Central memory CD8-positive, alpha-beta T cell (primary cell): ENCODE data around the gene ADORA1.

ENCODE experiments used
- ATAC-seq: fragments of 150-1000 bp; cut with Tn5 transposase; replicated peaks from 2 replicates; pipeline ENCODE4 v1.10.0; 2022; ENCODE audit warnings: mild to moderate bottlenecking, moderate FRiP score, moderate number of reproducible peaks; ENCODE audit not compliant: poor library complexity, severe bottlenecking; ENCODE audit errors: extremely low read depth
- DNase-seq, 2 donors: peaks; one replicate each; pipeline ENCODE4 v3.0.0; 2021; ENCODE audit warnings: low spot score in 2 of 2
- H3K27ac Mint-ChIP-seq: one replicate; pipeline ENCODE4 v1.8.0; 2022; ENCODE audit warnings: low read depth, mild to moderate bottlenecking, moderate library complexity, mixed read lengths
- H3K27me3 Mint-ChIP-seq: one replicate; pipeline ENCODE4 v1.8.0; 2022; ENCODE audit warnings: mixed read lengths
- H3K36me3 Mint-ChIP-seq: one replicate; pipeline ENCODE4 v1.8.0; 2022; ENCODE audit warnings: mild to moderate bottlenecking, moderate library complexity, mixed read lengths; ENCODE audit not compliant: insufficient read depth
- H3K4me1 Mint-ChIP-seq: one replicate; pipeline ENCODE4 v1.8.0; 2022; ENCODE audit warnings: mixed read lengths
- H3K4me3 Mint-ChIP-seq: one replicate; pipeline ENCODE4 v1.8.0; 2022; ENCODE audit warnings: mild to moderate bottlenecking, moderate library complexity, mixed read lengths
- H3K9me3 Mint-ChIP-seq: one replicate; pipeline ENCODE4 v1.8.0; 2022; ENCODE audit warnings: mixed read lengths

Gene ADORA1

GRCh38 chr1:203206129-203206687, 78.7 kb downstream of the ADORA1 start:
- Mint-ChIP-seq H3K27ac (no peak overlapping the region), H3K27me3 (peaks cover 23% of the 10 kb centered on the region), H3K36me3 (no peaks in the 10 kb centered on the region), H3K9me3 (no peaks in the 10 kb centered on the region), H3K4me3 (no peak overlapping the region), H3K4me1 (no peaks in the 10 kb centered on the region)
- no peak for DNase-seq
- no peak for ATAC-seq

GRCh38 chr1:203207751-203208150, 80.2 kb downstream of the ADORA1 start:
- no peak overlapping the region for H3K27ac Mint-ChIP-seq
- no peaks in the 10 kb centered on the region for H3K4me1 Mint-ChIP-seq
- H3K36me3 Mint-ChIP-seq = no peaks in the 10 kb centered on the region
- H3K27me3 Mint-ChIP-seq = peaks cover 8% of the 10 kb centered on the region
- DNase-seq (no peak), ATAC-seq (no peak)
- no peak overlapping the region for H3K4me3 Mint-ChIP-seq
- H3K9me3 Mint-ChIP-seq = no peaks in the 10 kb centered on the region

GRCh38 chr1:203208181-203208580, 80.7 kb downstream of the ADORA1 start:
- DNase-seq (no peak), ATAC-seq (no peak)
- Mint-ChIP-seq H3K27me3 (peaks cover 4% of the 10 kb centered on the region), H3K4me1 (no peaks in the 10 kb centered on the region), H3K36me3 (no peaks in the 10 kb centered on the region), H3K27ac (no peak overlapping the region), H3K9me3 (no peaks in the 10 kb centered on the region), H3K4me3 (no peak overlapping the region)

- Mint-ChIP-seq H3K9me3 (no peaks in the 10 kb centered on the region), H3K27me3 (peaks cover under 1% of the 10 kb centered on the region), H3K36me3 (no peaks in the 10 kb centered on the region), H3K27ac (no peak overlapping the region), H3K4me1 (no peaks in the 10 kb centered on the region), H3K4me3 (no peak overlapping the region)
- no peak for ATAC-seq
- DNase-seq = no peak
Observed at GRCh38 chr1:203210350-203210749, 82.8 kb downstream of the ADORA1 start.

- H3K9me3 Mint-ChIP-seq = no peaks in the 10 kb centered on the region
- ATAC-seq (no peak), DNase-seq (no peak)
- peaks cover 2% of the 10 kb centered on the region for H3K4me1 Mint-ChIP-seq
- peaks cover 7% of the 10 kb centered on the region for H3K27me3 Mint-ChIP-seq
- H3K4me3 Mint-ChIP-seq = no peak overlapping the region
- no peak overlapping the region for H3K27ac Mint-ChIP-seq
- H3K36me3 Mint-ChIP-seq = no peaks in the 10 kb centered on the region
Observed at GRCh38 chr1:203210988-203211387, 83.5 kb downstream of the ADORA1 start.

- H3K9me3 Mint-ChIP-seq = no peaks in the 10 kb centered on the region
- H3K4me3 Mint-ChIP-seq = no peak overlapping the region
- no peaks in the 10 kb centered on the region for H3K36me3 Mint-ChIP-seq
- peaks cover 7% of the 10 kb centered on the region for H3K4me1 Mint-ChIP-seq
- ATAC-seq (no peak), DNase-seq (no peak)
- H3K27ac Mint-ChIP-seq = no peak overlapping the region
- H3K27me3 Mint-ChIP-seq = peaks cover 15% of the 10 kb centered on the region
Observed at GRCh38 chr1:203211812-203212211, 84.3 kb downstream of the ADORA1 start.

- no peak overlapping the region for H3K4me3 Mint-ChIP-seq
- H3K36me3 Mint-ChIP-seq = no peaks in the 10 kb centered on the region
- H3K4me1 Mint-ChIP-seq = peaks cover 7% of the 10 kb centered on the region
- no peak for ATAC-seq
- no peaks in the 10 kb centered on the region for H3K9me3 Mint-ChIP-seq
- H3K27me3 Mint-ChIP-seq = peaks cover 23% of the 10 kb centered on the region
- no peak for DNase-seq
- no peak overlapping the region for H3K27ac Mint-ChIP-seq
Observed at GRCh38 chr1:203213126-203213525, 85.6 kb downstream of the ADORA1 start.

GRCh38 chr1:203214871-203215270, 87.3 kb downstream of the ADORA1 start:
- H3K4me1 Mint-ChIP-seq = peaks cover 7% of the 10 kb centered on the region
- no peak for DNase-seq
- no peaks in the 10 kb centered on the region for H3K9me3 Mint-ChIP-seq
- no peaks in the 10 kb centered on the region for H3K36me3 Mint-ChIP-seq
- H3K4me3 Mint-ChIP-seq = no peak overlapping the region
- peaks cover 35% of the 10 kb centered on the region for H3K27me3 Mint-ChIP-seq
- H3K27ac Mint-ChIP-seq = no peak overlapping the region
- no peak for ATAC-seq

- ATAC-seq = no peak
- no peak overlapping the region for H3K27ac Mint-ChIP-seq
- H3K27me3 Mint-ChIP-seq = peaks cover 35% of the 10 kb centered on the region
- H3K9me3 Mint-ChIP-seq = no peaks in the 10 kb centered on the region
- no peaks in the 10 kb centered on the region for H3K36me3 Mint-ChIP-seq
- no peak overlapping the region for H3K4me3 Mint-ChIP-seq
- no peak for DNase-seq
- peaks cover 7% of the 10 kb centered on the region for H3K4me1 Mint-ChIP-seq
Observed at GRCh38 chr1:203215573-203215972, 88.0 kb downstream of the ADORA1 start.

- DNase-seq = peak; percentile 26 to 32
- Mint-ChIP-seq H3K4me3 (no peak overlapping the region), H3K36me3 (no peaks in the 10 kb centered on the region), H3K27me3 (peaks cover 35% of the 10 kb centered on the region), H3K27ac (no peak overlapping the region), H3K4me1 (peaks cover 7% of the 10 kb centered on the region), H3K9me3 (no peaks in the 10 kb centered on the region)
- ATAC-seq = peak; percentile 36
Observed at GRCh38 chr1:203216274-203217138, 89.0 kb downstream of the ADORA1 start.
